Fibroblast of villous mesenchyme (primary cell): ENCODE data around the gene SLC41A1. TPM values are rescaled to one million over a fixed set of nuclear protein-coding genes. Genes with fewer than 3 reads are reported as not detected.

Source experiments
- DNase-seq: peaks from one replicate; pipeline ENCODE4 v3.0.0-alpha.2; 2010; ENCODE audit warnings: low read depth
- H3K4me3 ChIP-seq: 2 replicates; pipeline ENCODE4 v1.5.1; 2011; ENCODE audit warnings: low read depth, mild to moderate bottlenecking, low read length
- total RNA-seq: library from RNA; depleted of rRNA; stranded (reverse); fragments of >200 nt; gene quantifications from 2 replicates; pipeline ENCODE4 v1.2.3, GENCODE V29; 2012
- TF ChIP-seq, protein P1 (sequence below): IDR thresholded peaks from 2 replicates; pipeline ENCODE4 v1.5.1; 2012; ENCODE audit warnings: low read depth, mild to moderate bottlenecking, low read length; ENCODE audit not compliant: insufficient read depth

Gene SLC41A1
- total RNA-seq, 1 donor, result 20.7 TPM

DNA sequence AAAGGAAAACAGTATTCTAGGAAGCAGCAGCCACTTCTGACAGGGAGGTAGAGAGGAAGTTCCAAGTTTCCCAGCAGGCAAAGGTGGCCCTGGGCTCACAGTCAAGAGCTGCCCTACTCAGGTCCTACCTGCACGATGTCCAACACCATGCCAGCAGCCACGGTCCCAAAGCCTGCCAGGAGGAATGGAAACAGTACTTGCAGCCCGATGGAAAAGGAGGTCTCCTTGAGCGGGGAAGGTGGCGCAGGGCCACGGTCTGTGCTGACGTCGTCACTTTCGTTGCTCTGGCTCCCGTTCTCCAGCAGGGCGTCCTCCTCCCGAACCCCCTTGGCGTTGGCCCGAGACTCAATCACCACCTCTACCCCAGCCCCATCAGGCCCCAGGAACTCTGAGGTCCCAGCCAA is 3.1 kb downstream of the SLC41A1 start:
- no peak for DNase-seq
- H3K4me3 ChIP-seq, result no peak overlapping the region
- TF ChIP-seq, protein P1, sequence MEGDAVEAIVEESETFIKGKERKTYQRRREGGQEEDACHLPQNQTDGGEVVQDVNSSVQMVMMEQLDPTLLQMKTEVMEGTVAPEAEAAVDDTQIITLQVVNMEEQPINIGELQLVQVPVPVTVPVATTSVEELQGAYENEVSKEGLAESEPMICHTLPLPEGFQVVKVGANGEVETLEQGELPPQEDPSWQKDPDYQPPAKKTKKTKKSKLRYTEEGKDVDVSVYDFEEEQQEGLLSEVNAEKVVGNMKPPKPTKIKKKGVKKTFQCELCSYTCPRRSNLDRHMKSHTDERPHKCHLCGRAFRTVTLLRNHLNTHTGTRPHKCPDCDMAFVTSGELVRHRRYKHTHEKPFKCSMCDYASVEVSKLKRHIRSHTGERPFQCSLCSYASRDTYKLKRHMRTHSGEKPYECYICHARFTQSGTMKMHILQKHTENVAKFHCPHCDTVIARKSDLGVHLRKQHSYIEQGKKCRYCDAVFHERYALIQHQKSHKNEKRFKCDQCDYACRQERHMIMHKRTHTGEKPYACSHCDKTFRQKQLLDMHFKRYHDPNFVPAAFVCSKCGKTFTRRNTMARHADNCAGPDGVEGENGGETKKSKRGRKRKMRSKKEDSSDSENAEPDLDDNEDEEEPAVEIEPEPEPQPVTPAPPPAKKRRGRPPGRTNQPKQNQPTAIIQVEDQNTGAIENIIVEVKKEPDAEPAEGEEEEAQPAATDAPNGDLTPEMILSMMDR, result no peak

DNA sequence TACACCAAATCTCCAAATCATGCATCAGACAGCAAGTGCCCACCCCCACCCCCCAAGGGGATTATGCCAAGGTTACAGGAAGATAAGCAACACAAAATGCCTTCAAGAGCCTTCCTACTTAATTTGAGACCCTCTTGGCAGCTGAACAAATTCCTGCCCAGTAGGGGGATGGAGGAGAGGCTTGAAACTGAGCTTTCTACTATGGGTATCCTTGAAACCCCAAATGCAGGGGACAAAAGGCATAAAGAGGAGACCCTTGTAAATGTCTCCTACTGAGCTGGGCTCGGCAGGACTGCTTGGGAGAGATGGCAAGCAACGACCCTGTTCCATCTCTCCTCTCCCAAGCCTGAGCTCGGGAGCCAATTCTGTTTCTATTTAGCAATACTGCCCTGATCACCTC is 3.5 kb downstream of the SLC41A1 start:
- TF ChIP-seq, protein P1, result no peak
- DNase-seq, result no peak
- no peak overlapping the region for H3K4me3 ChIP-seq

DNA sequence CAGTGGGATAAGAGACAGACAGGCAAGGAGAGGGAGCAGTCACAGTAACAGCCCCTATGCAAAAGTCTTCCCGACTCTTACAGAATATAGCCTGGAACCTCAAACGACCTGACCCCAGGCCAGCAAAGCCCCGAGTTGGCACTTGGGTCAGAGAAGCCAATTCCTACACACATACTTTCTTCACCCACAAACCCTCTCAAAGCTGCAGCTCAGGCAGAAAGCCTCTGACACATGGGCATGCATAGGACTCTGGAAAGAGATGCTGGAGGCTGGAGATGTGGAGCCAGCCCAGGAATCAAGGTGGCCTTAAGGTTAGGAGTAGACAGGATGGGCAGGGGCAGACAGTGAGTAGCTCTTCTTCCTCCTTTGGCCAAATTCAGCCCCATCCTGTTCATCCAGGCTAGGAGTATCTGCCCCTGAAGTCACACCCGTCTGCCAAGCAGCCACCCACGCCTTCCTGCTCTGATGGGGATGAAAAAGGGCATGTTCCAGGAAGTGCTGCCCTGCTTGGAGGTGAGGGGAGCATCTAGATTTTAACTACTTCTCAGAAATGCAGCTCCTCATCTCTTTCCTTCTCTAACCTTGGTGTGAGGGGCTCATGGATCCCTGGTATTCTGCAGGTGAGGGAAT is 7.8 kb downstream of the SLC41A1 start:
- no peak for DNase-seq
- no peak overlapping the region for H3K4me3 ChIP-seq
- TF ChIP-seq, protein P1, result no peak

DNA sequence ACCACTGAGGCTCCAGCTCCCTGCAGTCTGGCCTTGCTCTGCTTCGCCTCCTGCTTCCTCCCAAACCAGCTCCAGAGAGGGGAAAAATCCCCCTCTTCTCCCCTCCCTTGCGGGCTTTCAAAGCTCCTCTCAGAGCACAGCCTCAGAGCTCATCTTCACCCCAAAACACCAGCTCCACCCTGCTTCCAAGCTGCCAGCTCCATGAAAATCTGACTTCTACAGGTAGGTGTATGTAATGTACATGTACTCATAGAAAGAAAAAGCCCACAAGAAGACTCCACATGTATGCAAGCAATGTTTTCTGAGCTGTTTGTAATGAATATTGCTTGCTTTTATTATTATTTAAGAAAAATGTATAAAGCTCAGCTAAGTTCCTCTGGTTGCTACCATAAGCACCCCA is 8.4 kb downstream of the SLC41A1 start:
- TF ChIP-seq, protein P1, result no peak
- no peak overlapping the region for H3K4me3 ChIP-seq

DNA sequence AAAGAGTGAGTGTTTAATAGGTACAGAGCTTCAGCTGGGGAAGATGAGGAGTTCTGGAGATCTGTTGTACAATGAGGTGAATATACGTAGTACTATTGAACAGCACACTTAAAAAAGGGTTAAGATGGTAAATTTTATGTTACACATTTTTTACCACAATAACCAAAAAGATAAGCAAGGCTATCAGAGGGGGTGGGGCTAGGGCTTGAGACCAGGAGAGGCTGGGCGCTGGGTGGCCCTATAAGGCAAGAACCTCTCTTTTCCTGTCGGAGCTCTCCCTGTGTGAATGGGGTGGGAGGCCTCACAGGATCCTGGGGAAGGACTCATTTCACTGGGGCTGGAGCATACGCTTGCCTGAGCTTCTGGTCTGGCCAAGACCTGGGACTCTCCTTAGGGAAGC is 9.0 kb downstream of the SLC41A1 start:
- DNase-seq, result no peak
- H3K4me3 ChIP-seq, result no peak overlapping the region
- TF ChIP-seq, protein P1, result no peak

More for the DNA sequence above, 8.4 kb downstream of the SLC41A1 start:
- DNase-seq, result no peak

DNA sequence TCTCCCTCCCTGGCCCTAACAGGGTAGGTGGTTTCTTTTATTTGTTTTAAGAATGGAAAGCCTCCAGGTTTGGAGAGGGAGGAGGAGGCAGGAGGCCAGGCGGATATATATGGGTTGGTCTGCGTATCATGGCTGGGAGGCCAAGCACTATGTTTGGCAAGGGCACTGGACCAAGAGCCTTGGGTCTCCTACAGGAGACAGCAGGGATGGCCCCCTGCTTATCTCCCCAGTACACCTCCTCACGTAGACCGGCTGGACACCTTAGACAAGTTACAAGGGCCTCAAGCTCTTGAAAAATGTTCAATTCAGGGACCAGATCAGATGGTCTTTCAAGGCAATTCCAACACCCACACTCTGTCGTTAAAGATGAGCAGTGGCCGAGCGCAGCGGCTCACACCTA is 10.9 kb downstream of the SLC41A1 start:
- no peak for DNase-seq
- H3K4me3 ChIP-seq, result no peak overlapping the region
- TF ChIP-seq, protein P1, result no peak
